Ureter (tissue), 1 donor: Measurements from ENCODE around the gene BACH1. TPM values are rescaled to one million over a fixed set of nuclear protein-coding genes. Genes with fewer than 3 reads are reported as not detected.

Source experiments
- DNase-seq: peaks from one replicate; pipeline ENCODE4 v3.0.0-alpha.2; 2020; ENCODE audit warnings: low spot score
- total RNA-seq: library from RNA; stranded (reverse); gene quantifications from one replicate; pipeline ENCODE4 v1.2.4, GENCODE V29; 2023
- donor health status: DM: yes; HTN: yes; CAD: no.

BACH1 gene
- total RNA-seq, 1 donor from 2014 or later, result 75.7 TPM

- DNase-seq, result no peak
Measured at GRCh38 chr21:29379517-29380054, 80.9 kb downstream of the BACH1 start.

- DNase-seq, result no peak
Measured at GRCh38 chr21:29382030-29382654, 83.4 kb downstream of the BACH1 start.

GRCh38 chr21:29384683-29385359, 86.1 kb downstream of the BACH1 start:
- no peak for DNase-seq

GRCh38 chr21:29385934-29386520, 87.3 kb downstream of the BACH1 start:
- DNase-seq, result no peak

- DNase-seq, result no peak
Measured at GRCh38 chr21:29386803-29387202, 88.1 kb downstream of the BACH1 start.

- no peak for DNase-seq
Measured at GRCh38 chr21:29387598-29387997, 88.9 kb downstream of the BACH1 start.

GRCh38 chr21:29389136-29389535, 90.4 kb downstream of the BACH1 start:
- no peak for DNase-seq

GRCh38 chr21:29390778-29391177, 92.1 kb downstream of the BACH1 start:
- DNase-seq, result no peak

GRCh38 chr21:29394051-29394450, 95.3 kb downstream of the BACH1 start:
- DNase-seq, result no peak

Other genes with a start within 250 kb of the BACH1 start
- 121 TPM for gene CCT8, start 225.3 kb upstream of the BACH1 start, total RNA-seq
- 11.5 TPM for gene MAP3K7CL, start 168.3 kb upstream of the BACH1 start, total RNA-seq